ENCODE results near the gene APOE. TPM values are rescaled to one million over a fixed set of nuclear protein-coding genes. Genes with fewer than 3 reads are reported as not detected.

The APOE gene
- total RNA-seq, 1 experiment from 2014 or later, result 530 TPM

GRCh38 chr19:44894946-44895345, 10.7 kb upstream of the APOE start:
- Mint-ChIP-seq H3K4me1 (peaks cover 3 to 19% of the 10 kb centered on the region in 2 experiments), H3K9me3 (no peaks in the 10 kb centered on the region), H3K36me3 (ENCODE audit: insufficient read depth in 1 of 3, low read depth in 3 of 3) (peaks cover 57 to 77% (median 68%) of the 10 kb centered on the region in 3 experiments; a peak in 6 of 7 replicates), H3K27me3 (ENCODE audit: low read depth) (no peaks in the 10 kb centered on the region; the same call in 1 of the 2 replicates), H3K4me3 (no peak overlapping the region; a peak in 1 of 5 replicates), H3K27ac (no peak overlapping the region; a peak in 1 of 7 replicates)
- Histone ChIP-seq H3K23ac (ENCODE audit: insufficient read length, low read depth, low read length) (no peak overlapping the region), H2BK20ac (ENCODE audit: low read depth, low read length, poor library complexity, severe bottlenecking) (no peak overlapping the region), H3K56ac (ENCODE audit: insufficient read length, low read depth, low read length) (no peak overlapping the region), H3T11ph (ENCODE audit: low read length) (no peak overlapping the region), H3K9ac (ENCODE audit: extremely low read depth, insufficient read length, low read length) (no peak overlapping the region), H3K4me2 (ENCODE audit: insufficient read depth, insufficient read length, low read length) (no peak overlapping the region), H2BK5ac (ENCODE audit: insufficient read length, low read length) (no peak overlapping the region), H3K27ac (ENCODE audit: insufficient read length, low read depth, low read length) (no peak overlapping the region), H3K79me1 (ENCODE audit: insufficient read depth, low read depth, low read length, poor library complexity, severe bottlenecking) (peaks cover 15% of the 10 kb centered on the region), H2AK5ac (ENCODE audit: insufficient read length, low read length) (no peak overlapping the region), H2BK15ac (ENCODE audit: low read depth, low read length) (no peak overlapping the region), H4K8ac (replicated peaks; ENCODE audit: insufficient read length, low read depth, low read length) (no peak overlapping the region), H2BK12ac (ENCODE audit: insufficient read length, low read depth, low read length) (no peak overlapping the region), H4K5ac (ENCODE audit: insufficient read length, low read depth, low read length) (no peak overlapping the region), H3K18ac (ENCODE audit: insufficient read length, low read depth, low read length) (no peak overlapping the region), H3K23me2 (ENCODE audit: insufficient read length, low read depth, low read length, poor library complexity, severe bottlenecking) (peaks cover 6% of the 10 kb centered on the region), H4K91ac (ENCODE audit: insufficient read length, low read depth, low read length) (no peak overlapping the region), H3K27me3 (ENCODE audit: insufficient read depth, low read length) (no peaks in the 10 kb centered on the region), H3K4ac (ENCODE audit: low read depth, low read length) (no peak overlapping the region), H3K14ac (ENCODE audit: insufficient read depth, low read length) (no peak overlapping the region), H3K79me2 (ENCODE audit: insufficient read depth, low read length) (peaks cover 12% of the 10 kb centered on the region), H2BK120ac (ENCODE audit: low read depth, low read length, poor library complexity, severe bottlenecking) (no peak overlapping the region), H3K9me3 (ENCODE audit: control insufficient read depth, low read depth, low read length) (no peaks in the 10 kb centered on the region), H2AFZ (ENCODE audit: low read length) (no peak overlapping the region), H3K4me1 (ENCODE audit: insufficient read depth, low read length) (peaks cover 6% of the 10 kb centered on the region; the same call in 1 of the 2 replicates), H4K20me1 (ENCODE audit: control insufficient read depth, insufficient read depth, insufficient read length) (peaks cover 3% of the 10 kb centered on the region)
- TF ChIP-seq, protein P1, sequence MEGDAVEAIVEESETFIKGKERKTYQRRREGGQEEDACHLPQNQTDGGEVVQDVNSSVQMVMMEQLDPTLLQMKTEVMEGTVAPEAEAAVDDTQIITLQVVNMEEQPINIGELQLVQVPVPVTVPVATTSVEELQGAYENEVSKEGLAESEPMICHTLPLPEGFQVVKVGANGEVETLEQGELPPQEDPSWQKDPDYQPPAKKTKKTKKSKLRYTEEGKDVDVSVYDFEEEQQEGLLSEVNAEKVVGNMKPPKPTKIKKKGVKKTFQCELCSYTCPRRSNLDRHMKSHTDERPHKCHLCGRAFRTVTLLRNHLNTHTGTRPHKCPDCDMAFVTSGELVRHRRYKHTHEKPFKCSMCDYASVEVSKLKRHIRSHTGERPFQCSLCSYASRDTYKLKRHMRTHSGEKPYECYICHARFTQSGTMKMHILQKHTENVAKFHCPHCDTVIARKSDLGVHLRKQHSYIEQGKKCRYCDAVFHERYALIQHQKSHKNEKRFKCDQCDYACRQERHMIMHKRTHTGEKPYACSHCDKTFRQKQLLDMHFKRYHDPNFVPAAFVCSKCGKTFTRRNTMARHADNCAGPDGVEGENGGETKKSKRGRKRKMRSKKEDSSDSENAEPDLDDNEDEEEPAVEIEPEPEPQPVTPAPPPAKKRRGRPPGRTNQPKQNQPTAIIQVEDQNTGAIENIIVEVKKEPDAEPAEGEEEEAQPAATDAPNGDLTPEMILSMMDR (conservative IDR thresholded peaks at IDR 0.05), result no peak
- no CpG with 5 or more reads among the region's 9 CpGs for WGBS (ENCODE audit: extremely low coverage, insufficient read length, low lambda C conversion rate)
- DNase-seq, result no peak
